HCT116 (cell line): ENCODE data around the gene COL16A1.

Source experiments
- POLR2AphosphoS5 ChIP-seq: IDR thresholded peaks from 2 replicates; pipeline ENCODE4 v1.6.1; 2011; ENCODE audit warnings: mild to moderate bottlenecking, low read depth, low read length, moderate library complexity
- ZFX ChIP-seq: fragments of 450-650 bp; IDR thresholded peaks from 2 replicates; pipeline ENCODE4 v1.6.1; 2017
- TF ChIP-seq, protein P1 (sequence below), 3 experiments: fragments of 200-600 bp in 1 of 3; sonication (generic) in 1 of 3; IDR thresholded peaks in 2 of 3; conservative IDR thresholded peaks in 1 of 3; 2 replicates each; pipeline ENCODE4 v1.5.1; 2012 to 2017; ENCODE audit warnings: low read depth in 2 of 3, low read length in 2 of 3, antibody characterized with exemption in 1 of 3, borderline replicate concordance in 1 of 3, control low read depth in 1 of 3, mild to moderate bottlenecking in 1 of 3, mixed read lengths in 1 of 3, mixed run types in 1 of 3, moderate library complexity in 1 of 3; ENCODE audit not compliant: insufficient read depth in 1 of 3

DNA sequence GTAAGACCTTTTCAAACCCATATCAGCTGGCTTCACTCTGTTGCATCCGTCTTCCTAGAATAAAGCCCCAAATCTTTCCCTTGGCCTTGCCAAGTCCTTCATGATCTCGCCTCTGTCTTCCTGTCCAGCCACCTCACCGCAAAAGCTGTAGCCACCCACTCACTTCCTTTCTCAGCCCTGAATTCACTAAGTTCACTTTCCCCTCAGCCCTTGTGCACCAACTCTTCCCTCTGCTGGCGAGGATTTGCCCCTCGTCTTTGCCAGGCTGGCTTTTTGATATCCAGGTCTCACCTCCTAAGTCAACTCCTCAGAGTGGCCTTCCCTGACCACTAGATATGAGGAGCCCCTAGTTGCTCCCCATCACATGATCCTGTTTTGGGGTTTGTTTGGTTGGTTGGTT is 3.9 kb upstream of the COL16A1 start:
- TF ChIP-seq POLR2AphosphoS5, result no peak
- no peak for TF ChIP-seq ZFX
- TF ChIP-seq, protein P1, sequence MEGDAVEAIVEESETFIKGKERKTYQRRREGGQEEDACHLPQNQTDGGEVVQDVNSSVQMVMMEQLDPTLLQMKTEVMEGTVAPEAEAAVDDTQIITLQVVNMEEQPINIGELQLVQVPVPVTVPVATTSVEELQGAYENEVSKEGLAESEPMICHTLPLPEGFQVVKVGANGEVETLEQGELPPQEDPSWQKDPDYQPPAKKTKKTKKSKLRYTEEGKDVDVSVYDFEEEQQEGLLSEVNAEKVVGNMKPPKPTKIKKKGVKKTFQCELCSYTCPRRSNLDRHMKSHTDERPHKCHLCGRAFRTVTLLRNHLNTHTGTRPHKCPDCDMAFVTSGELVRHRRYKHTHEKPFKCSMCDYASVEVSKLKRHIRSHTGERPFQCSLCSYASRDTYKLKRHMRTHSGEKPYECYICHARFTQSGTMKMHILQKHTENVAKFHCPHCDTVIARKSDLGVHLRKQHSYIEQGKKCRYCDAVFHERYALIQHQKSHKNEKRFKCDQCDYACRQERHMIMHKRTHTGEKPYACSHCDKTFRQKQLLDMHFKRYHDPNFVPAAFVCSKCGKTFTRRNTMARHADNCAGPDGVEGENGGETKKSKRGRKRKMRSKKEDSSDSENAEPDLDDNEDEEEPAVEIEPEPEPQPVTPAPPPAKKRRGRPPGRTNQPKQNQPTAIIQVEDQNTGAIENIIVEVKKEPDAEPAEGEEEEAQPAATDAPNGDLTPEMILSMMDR (IDR thresholded peaks at IDR 0.05 in 2 of 3, conservative IDR thresholded peaks at IDR 0.05 in 1 of 3; ENCODE audit: borderline replicate concordance in 1 of 3, insufficient read depth in 1 of 3, low read depth in 2 of 3, low read length in 2 of 3), result peak; percentile 30 to 37 (median 31); a peak in 5 of 6 replicates
